K562 (cell line): ENCODE results near the gene RREB1. TPM values are rescaled to one million over a fixed set of nuclear protein-coding genes. Genes with fewer than 3 reads are reported as not detected.

Source experiments
- CEBPG ChIP-seq, 3 experiments: fragments of 200-800 bp in 1 of 3; sonication (Bioruptor generic) in 1 of 3; sonication (generic) in 1 of 3; formaldehyde crosslinking in 1 of 3; IDR thresholded peaks in 2 of 3; conservative IDR thresholded peaks in 1 of 3; 2 replicates each; pipeline versions ENCODE4 v1.6.1 to v1.8.0; 2016 to 2022; ENCODE audit warnings: missing compliant biosample characterization in 2 of 3, missing genetic modification characterization in 2 of 3, mild to moderate bottlenecking in 1 of 3, missing genetic modification reagents in 1 of 3
- CUX1 ChIP-seq: fragments of 200-800 bp; sonication (Bioruptor generic); IDR thresholded peaks from 2 replicates; pipeline ENCODE4 v1.6.1; 2016; ENCODE audit warnings: missing genetic modification characterization, missing compliant biosample characterization
- FOXA1 ChIP-seq: fragments of 450-650 bp; IDR thresholded peaks from 2 replicates; pipeline ENCODE4 v1.6.1; 2016; ENCODE audit warnings: mild to moderate bottlenecking, borderline replicate concordance
- GATA2 ChIP-seq: sonication (generic); formaldehyde crosslinking; IDR thresholded peaks from 2 replicates; pipeline ENCODE4 v1.4.0; 2020; ENCODE audit warnings: mild to moderate bottlenecking, missing genetic modification reagents
- GATAD2A ChIP-seq: fragments of 450-650 bp; IDR thresholded peaks from 2 replicates; pipeline ENCODE4 v1.6.1; 2017
- KHSRP ChIP-seq: fragments of 450-650 bp; IDR thresholded peaks from 2 replicates; pipeline ENCODE4 v1.6.1; 2017
- MBD2 ChIP-seq: sonication (generic); IDR thresholded peaks from 2 replicates; pipeline ENCODE4 v1.6.1; 2016; ENCODE audit warnings: low read depth, borderline replicate concordance
- MYNN ChIP-seq, 2 experiments: sonication (generic); formaldehyde crosslinking in 1 of 2; IDR thresholded peaks; 2 replicates each; pipeline versions ENCODE4 v1.5.0 to v1.6.1; 2016 to 2020; ENCODE audit warnings: antibody characterized with exemption in 1 of 2, missing genetic modification reagents in 1 of 2
- NR2C1 ChIP-seq, 2 experiments: fragments of 450-650 bp; IDR thresholded peaks; 2 replicates each; pipeline ENCODE4 v1.6.1; 2017; ENCODE audit warnings: mild to moderate bottlenecking in 2 of 2, antibody characterized with exemption in 1 of 2, inconsistent platforms in 1 of 2, missing compliant biosample characterization in 1 of 2, missing genetic modification characterization in 1 of 2
- POLR2AphosphoS5 ChIP-seq: IDR thresholded peaks from 2 replicates; pipeline ENCODE4 v1.6.1; 2011; ENCODE audit warnings: mild to moderate bottlenecking, low read depth, low read length, moderate library complexity; ENCODE audit not compliant: control insufficient read depth, insufficient read depth
- POLR2H ChIP-seq: IDR thresholded peaks from 2 replicates; pipeline ENCODE4 v1.6.1; 2016; ENCODE audit warnings: missing genetic modification characterization, low read depth, mild to moderate bottlenecking, control low read depth, missing compliant biosample characterization, moderate library complexity
- RFX1 ChIP-seq: fragments of 450-650 bp; IDR thresholded peaks from 2 replicates; pipeline ENCODE4 v1.6.1; 2016; ENCODE audit warnings: mild to moderate bottlenecking, moderate library complexity
- TBL1XR1 ChIP-seq, 2 experiments: IDR thresholded peaks; 2 replicates each; pipeline ENCODE4 v1.6.1; 2012; ENCODE audit warnings: improper control_type of control experiment in 2 of 2, low read length in 2 of 2, mild to moderate bottlenecking in 1 of 2
- ZBTB7A ChIP-seq: IDR thresholded peaks from 2 replicates; pipeline ENCODE4 v1.6.1; 2011; ENCODE audit warnings: low read depth, mild to moderate bottlenecking, low read length, moderate library complexity, borderline replicate concordance; ENCODE audit not compliant: control insufficient read depth
- ZC3H8 ChIP-seq: fragments of 450-650 bp; IDR thresholded peaks from 2 replicates; pipeline ENCODE4 v1.6.1; 2017
- ZKSCAN1 ChIP-seq: fragments of 150-350 bp; IDR thresholded peaks from 2 replicates; pipeline ENCODE4 v1.6.1; 2016; ENCODE audit warnings: low read depth, low read length
- ZNF586 ChIP-seq: fragments of 450-650 bp; formaldehyde crosslinking; conservative IDR thresholded peaks from 2 replicates; pipeline ENCODE4 v1.4.0; 2020; ENCODE audit warnings: mild to moderate bottlenecking, moderate library complexity
- ZNF785 ChIP-seq: fragments of 250-450 bp; sonication (Bioruptor Pico); IDR thresholded peaks from 2 replicates; pipeline ENCODE4 v1.4.0; 2020; ENCODE audit warnings: mild to moderate bottlenecking
- polyA plus RNA-seq, 8 experiments: library from polyadenylated mRNA; depleted of rRNA in 4 of 8; stranded (reverse) in 5 of 8; unstranded in 3 of 8; fragments of >200 nt; fragmentation: Nextera tagmentation in 2 of 8; fragmentation: Illumina TruSeq in 1 of 8; extraction: Ambion mirVana in 2 of 8; extraction: Trizol in 1 of 8; gene quantifications; 2 replicates each; pipeline versions ENCODE4 v1.2.1 to v1.2.3, GENCODE V29; 2011 to 2014; ENCODE audit warnings: inconsistent platforms in 1 of 8, missing spikeins in 1 of 8
- total RNA-seq, 7 experiments: library from RNA; depleted of rRNA in 6 of 7; stranded (reverse); fragments of >200 nt in 6 of 7; fragmentation: Illumina TruSeq in 2 of 7; extraction: Trizol in 2 of 7; gene quantifications; 2 replicates each; pipeline versions ENCODE4 v1.2.1 to v1.2.3, GENCODE V29; 2011 to 2021; ENCODE audit warnings: low replicate concordance in 1 of 7
- TF ChIP-seq, protein P1 (sequence below), 2 experiments: fragments of 150-350 bp in 1 of 2; IDR thresholded peaks; 2 replicates each; pipeline ENCODE4 v1.6.1; 2012 to 2016; ENCODE audit warnings: low read depth in 2 of 2, low read length in 2 of 2, mild to moderate bottlenecking in 1 of 2, moderate library complexity in 1 of 2

The RREB1 gene
- total and polyA plus RNA-seq, 9 of the 15 experiments (the other 6 are each of a cell fraction or from before 2014, with no cell fraction given), result 3.3 to 64.2 (median 19.3) TPM

GRCh38 chr6:7200598-7201443 lies 93.1 kb downstream of the RREB1 start (continued):
- no peak for TF ChIP-seq ZC3H8
- TF ChIP-seq ZKSCAN1, result no peak
- TF ChIP-seq CUX1, result 0 out of 2 replicates have a peak, but pooled peaks have one; percentile 70
- no peak for TF ChIP-seq MYNN (IDR thresholded peaks at IDR 0.05)
- TF ChIP-seq MYNN (CRISPR knock-in tag; IDR thresholded peaks at IDR 0.05), result no peak
- no peak for TF ChIP-seq ZBTB7A
- no peak for TF ChIP-seq RFX1
- no peak for TF ChIP-seq FOXA1
- TF ChIP-seq POLR2AphosphoS5, result peak; percentile 46; the same call in 1 of the 2 replicates
- TF ChIP-seq GATA2, result no peak
- TF ChIP-seq, protein P1, sequence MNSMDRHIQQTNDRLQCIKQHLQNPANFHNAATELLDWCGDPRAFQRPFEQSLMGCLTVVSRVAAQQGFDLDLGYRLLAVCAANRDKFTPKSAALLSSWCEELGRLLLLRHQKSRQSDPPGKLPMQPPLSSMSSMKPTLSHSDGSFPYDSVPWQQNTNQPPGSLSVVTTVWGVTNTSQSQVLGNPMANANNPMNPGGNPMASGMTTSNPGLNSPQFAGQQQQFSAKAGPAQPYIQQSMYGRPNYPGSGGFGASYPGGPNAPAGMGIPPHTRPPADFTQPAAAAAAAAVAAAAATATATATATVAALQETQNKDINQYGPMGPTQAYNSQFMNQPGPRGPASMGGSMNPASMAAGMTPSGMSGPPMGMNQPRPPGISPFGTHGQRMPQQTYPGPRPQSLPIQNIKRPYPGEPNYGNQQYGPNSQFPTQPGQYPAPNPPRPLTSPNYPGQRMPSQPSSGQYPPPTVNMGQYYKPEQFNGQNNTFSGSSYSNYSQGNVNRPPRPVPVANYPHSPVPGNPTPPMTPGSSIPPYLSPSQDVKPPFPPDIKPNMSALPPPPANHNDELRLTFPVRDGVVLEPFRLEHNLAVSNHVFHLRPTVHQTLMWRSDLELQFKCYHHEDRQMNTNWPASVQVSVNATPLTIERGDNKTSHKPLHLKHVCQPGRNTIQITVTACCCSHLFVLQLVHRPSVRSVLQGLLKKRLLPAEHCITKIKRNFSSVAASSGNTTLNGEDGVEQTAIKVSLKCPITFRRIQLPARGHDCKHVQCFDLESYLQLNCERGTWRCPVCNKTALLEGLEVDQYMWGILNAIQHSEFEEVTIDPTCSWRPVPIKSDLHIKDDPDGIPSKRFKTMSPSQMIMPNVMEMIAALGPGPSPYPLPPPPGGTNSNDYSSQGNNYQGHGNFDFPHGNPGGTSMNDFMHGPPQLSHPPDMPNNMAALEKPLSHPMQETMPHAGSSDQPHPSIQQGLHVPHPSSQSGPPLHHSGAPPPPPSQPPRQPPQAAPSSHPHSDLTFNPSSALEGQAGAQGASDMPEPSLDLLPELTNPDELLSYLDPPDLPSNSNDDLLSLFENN (IDR thresholded peaks at IDR 0.05; ENCODE audit: low read depth in 2 of 2, low read length in 2 of 2), result no peak
- no peak for TF ChIP-seq TBL1XR1 (IDR thresholded peaks at IDR 0.05; ENCODE audit: low read length in 2 of 2)
- no peak for TF ChIP-seq CEBPG (CRISPR knock-in tag; IDR thresholded peaks at IDR 0.05)
- peak in 1 of 2 experiments; percentile 83; a peak in 2 of 4 replicates for TF ChIP-seq CEBPG (tag; conservative IDR thresholded peaks at IDR 0.05 in 1 of 2, IDR thresholded peaks at IDR 0.05 in 1 of 2)
- no peak for TF ChIP-seq NR2C1 (IDR thresholded peaks at IDR 0.05)
- no peak for TF ChIP-seq NR2C1 (tag; IDR thresholded peaks at IDR 0.05)
- no peak for TF ChIP-seq POLR2H (tag)
- no peak for TF ChIP-seq MBD2
- no peak for TF ChIP-seq ZNF785 (CRISPR knock-in tag)
- peak; percentile 21; the same call in 1 of the 2 replicates for TF ChIP-seq KHSRP
- TF ChIP-seq ZNF586 (CRISPR knock-in tag), result no peak
- peak; percentile 55; the same call in 1 of the 2 replicates for TF ChIP-seq GATAD2A
